Testis (tissue), 5 donors: ENCODE data around the gene NAGPA. TPM values are rescaled to one million over a fixed set of nuclear protein-coding genes. Genes with fewer than 3 reads are reported as not detected.
A peak's percentile ranks its signal among the peaks of the same experiment; 100 is the strongest.
"Not testable (repeated sequence)": the region's sequence is repeated elsewhere in the genome, so short reads cannot be mapped to it uniquely, and the experiment has no call there.

Experiments used
- DNase-seq: peaks from one replicate; pipeline ENCODE4 v3.0.0-alpha.2; 2019
- H3K27ac ChIP-seq, 2 donors: fragments of 200-600 bp; sonication (generic); one replicate each; pipeline ENCODE4 v1.5.1; 2019
- H3K27me3 ChIP-seq: fragments of 200-600 bp; sonication (generic); one replicate; pipeline ENCODE4 v1.5.1; 2019
- H3K36me3 ChIP-seq: fragments of 200-600 bp; sonication (generic); one replicate; pipeline ENCODE4 v1.5.1; 2017; ENCODE audit warnings: low read depth; ENCODE audit errors: missing control alignments
- H3K4me1 ChIP-seq: fragments of 200-600 bp; sonication (generic); one replicate; pipeline ENCODE4 v1.5.1; 2019
- H3K4me3 ChIP-seq, 2 donors: fragments of 200-600 bp; sonication (generic); one replicate each; pipeline ENCODE4 v1.5.1; 2017 to 2019
- H3K9me3 ChIP-seq: fragments of 200-600 bp; sonication (generic); one replicate; pipeline ENCODE4 v1.5.1; 2017
- CTCF ChIP-seq, 3 experiments: fragments of 450-650 bp in 2 of 3; fragments of 200-600 bp in 1 of 3; sonication (generic) in 1 of 3; IDR thresholded peaks; one replicate each; pipeline ENCODE4 v1.5.1; 2016 to 2019; ENCODE audit warnings: antibody characterized with exemption in 3 of 3, mild to moderate bottlenecking in 2 of 3, moderate library complexity in 1 of 3
- POLR2A ChIP-seq: fragments of 450-650 bp; IDR thresholded peaks from one replicate; pipeline ENCODE4 v1.6.1; 2017; ENCODE audit warnings: antibody characterized with exemption, mild to moderate bottlenecking, moderate library complexity
- WGBS, 2 donors: methylation state at CpG; one replicate each; pipeline ENCODE4 v1.1.5; 2018; 5-methylcytosine and 5-hydroxymethylcytosine counted together
- intact Hi-C: fragments of 100-400 bp; cut with DNase I; formaldehyde crosslinking; loops from one replicate; pipeline ENCODE4 v1.15.1; 2023; ENCODE audit warnings: low total_unique reads
- long read RNA-seq, 2 donors: transcript quantifications; one replicate each; lab custom pipeline, GENCODE V29; 2026
- polyA plus RNA-seq: library from polyadenylated mRNA; stranded (reverse); fragments of 350-450 nt; fragmentation: Illumina TruSeq; extraction: RNeasy Lipid Tissue Mini Kit (QIAGEN cat#74804); gene quantifications from one replicate; pipeline ENCODE4 v1.2.3, GENCODE V29; 2014; ENCODE audit warnings: low read depth, low replicate concordance; ENCODE audit not compliant: insufficient read depth
- total RNA-seq, 2 donors: library from RNA; depleted of rRNA; stranded (reverse); fragments of >200 nt; gene quantifications; one replicate each; pipeline ENCODE4 v1.2.3, GENCODE V29; 2016

NAGPA gene
- total RNA-seq (10 to 100 TPM; 38.7 to 39.0 TPM), polyA plus RNA-seq (11.4 TPM)
- long read RNA-seq, donor 1, partial matches to known transcripts: 0 of 3 reads
- long read RNA-seq, donor 1, other reads (novel, unspliced or antisense): 0 of 3 reads
- long read RNA-seq, donor 2, partial matches to known transcripts: 0 of 3 reads
- long read RNA-seq, donor 2, other reads (novel, unspliced or antisense): 0 of 3 reads

DNA sequence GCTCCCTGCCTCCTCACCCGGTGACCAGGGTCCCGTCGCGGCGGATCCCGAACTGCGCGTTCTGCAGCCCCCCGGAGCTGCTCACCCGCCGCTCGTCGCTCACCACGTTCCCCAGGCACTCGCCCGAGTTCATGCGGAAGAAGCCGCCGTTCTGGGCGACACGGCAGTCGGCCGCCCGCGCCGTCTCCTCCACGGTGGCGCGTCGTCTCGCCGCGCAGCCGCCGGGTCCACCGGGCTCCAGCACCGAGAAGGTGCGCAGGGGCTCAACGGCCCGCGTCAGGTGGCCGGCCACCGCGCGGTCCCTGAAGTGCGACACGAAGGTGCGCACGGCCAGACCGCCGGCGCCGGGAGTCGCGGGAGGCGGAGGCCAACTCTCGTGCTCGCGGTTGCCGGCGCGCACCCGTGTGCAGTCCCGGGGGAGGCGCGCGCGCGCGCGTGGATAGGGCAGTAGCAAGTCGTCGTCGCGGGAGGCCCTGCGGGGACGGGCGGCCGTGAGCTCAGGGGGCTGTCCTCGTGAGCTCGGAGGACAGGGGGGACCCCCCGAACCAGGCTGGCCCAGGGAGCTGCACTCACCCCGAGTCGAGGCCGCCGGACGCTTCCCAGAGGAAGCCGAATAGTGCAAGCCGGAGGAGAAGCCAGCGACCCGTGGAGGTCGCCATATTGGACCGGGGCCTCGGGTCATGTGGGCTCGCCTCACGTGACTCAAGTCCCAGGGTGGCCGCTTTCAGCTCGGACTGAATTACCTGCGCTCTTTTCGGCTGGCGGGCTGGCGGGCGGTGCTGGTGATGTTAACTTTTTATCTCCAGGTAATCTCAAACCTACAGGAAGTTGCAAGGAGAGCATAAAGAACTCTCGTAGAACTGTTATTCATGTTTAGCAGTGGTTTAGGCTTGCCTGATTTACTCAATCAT, at the start of gene NAGPA:
NAGPA (minus strand) TSS at position 680 of the 911 bp plus-strand sequence; CDS start at position 659, 21 bp downstream.
- Histone ChIP-seq H3K4me3 (peak within 1 kb of the TSS; percentile 85 to 86), H3K9me3 (no peaks in the 10 kb centered on the region), H3K27me3 (no peaks in the 10 kb centered on the region), H3K27ac (peak within 1 kb of the TSS; percentile 72 to 85), H3K4me1 (peaks cover 13% of the 10 kb centered on the region), H3K36me3 (no peaks in the 10 kb centered on the region)
- WGBS, 2 donors: 0% methylated on average over 19 to 82 of the region's 104 CpGs
- peak; percentile 95 for DNase-seq
- intact Hi-C loops: no loop called here
- no peak for TF ChIP-seq CTCF (IDR thresholded peaks at IDR 0.05)
- TF ChIP-seq POLR2A: no peak

DNA sequence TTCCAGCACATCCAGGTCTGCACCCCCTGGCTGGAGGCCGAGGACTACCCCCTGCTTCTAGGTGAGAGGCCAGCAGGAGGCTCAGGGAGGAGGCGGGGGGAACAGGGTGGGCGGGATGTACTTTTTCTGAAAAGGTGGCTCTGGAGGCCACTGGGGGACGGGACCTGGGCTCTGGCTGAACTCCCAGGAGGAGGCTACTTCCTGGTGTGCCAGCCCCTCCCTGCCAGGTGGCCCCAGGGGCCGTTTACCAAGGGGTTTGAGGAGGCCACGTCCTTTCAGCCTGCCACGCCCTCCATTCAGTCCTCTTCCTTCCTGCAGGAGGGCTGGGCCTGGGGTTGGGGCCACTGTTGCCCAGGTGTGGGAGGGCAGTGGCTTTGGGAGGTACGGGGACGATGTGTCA, 47.3 kb upstream of the NAGPA start:
- DNase-seq, H3K36me3 ChIP-seq, H3K4me3 ChIP-seq, H3K9me3 ChIP-seq, H3K27me3 ChIP-seq, H3K4me1 ChIP-seq, H3K27ac ChIP-seq, intact Hi-C loops: not testable (repeated sequence)
- WGBS, 2 donors: 83 to 86% methylated on average over 9 of the region's 9 CpGs

GRCh38 chr16:5080461-5080860, 46.7 kb upstream of the NAGPA start:
- H3K36me3 ChIP-seq, H3K9me3 ChIP-seq, H3K27me3 ChIP-seq, H3K27ac ChIP-seq, H3K4me3 ChIP-seq, H3K4me1 ChIP-seq, DNase-seq, intact Hi-C loops: not testable (repeated sequence)
- WGBS, 2 donors: 87 to 91% methylated on average over 7 to 12 of the region's 12 CpGs

DNA sequence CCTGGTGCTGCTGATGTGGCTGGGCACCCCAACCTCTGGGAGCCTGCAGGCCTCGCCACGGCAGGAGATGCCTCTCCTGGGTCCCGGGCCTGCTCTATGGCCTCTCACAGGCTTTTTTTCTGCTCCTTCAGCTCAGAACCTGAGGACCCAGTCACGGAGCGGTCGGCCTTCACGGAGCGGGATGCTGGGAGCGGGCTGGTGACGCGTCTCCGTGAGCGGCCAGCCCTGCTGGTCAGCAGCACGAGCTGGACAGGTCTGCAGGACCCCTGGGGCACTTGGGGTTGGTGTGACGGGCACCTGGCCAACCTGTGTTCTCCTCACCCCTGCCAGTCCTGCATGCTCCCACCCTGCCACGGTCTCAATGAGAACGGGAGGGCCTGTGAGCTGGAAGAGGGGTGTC, 44.9 kb upstream of the NAGPA start:
- H3K27ac ChIP-seq: no peak overlapping the region
- TF ChIP-seq CTCF (IDR thresholded peaks at IDR 0.05) (no peak), POLR2A (no peak)
- 78 to 93% methylated on average over 10 to 17 of the region's 17 CpGs for WGBS, 2 donors
- DNase-seq: no peak
- no peaks in the 10 kb centered on the region for H3K36me3 ChIP-seq
- H3K9me3 ChIP-seq: no peaks in the 10 kb centered on the region
- H3K27me3 ChIP-seq: no peaks in the 10 kb centered on the region
- no peaks in the 10 kb centered on the region for H3K4me1 ChIP-seq
- intact Hi-C loops: no loop called here
- no peak overlapping the region for H3K4me3 ChIP-seq

DNA sequence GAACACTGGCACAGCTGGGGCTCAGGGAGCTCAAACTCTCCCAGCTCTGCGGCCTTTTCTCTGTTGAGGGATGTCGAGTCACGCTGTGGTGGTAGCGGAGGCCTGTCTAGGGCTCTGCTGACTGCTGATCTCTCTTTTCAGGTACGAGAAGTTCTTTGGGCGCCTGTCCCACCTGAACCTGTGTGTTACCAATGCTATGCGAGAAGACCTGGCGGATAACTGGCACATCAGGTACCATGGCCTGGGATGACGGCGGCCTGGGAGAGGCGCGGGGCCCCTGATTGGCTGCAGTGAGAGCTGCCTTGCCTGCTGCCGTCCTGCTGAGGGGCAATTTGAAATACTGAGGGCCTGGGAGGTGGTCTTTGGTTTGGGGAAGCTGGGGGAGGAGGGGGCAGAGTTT, 43.6 kb upstream of the NAGPA start:
- intact Hi-C loops: no loop called here
- Histone ChIP-seq H3K4me1 (peaks cover 8% of the 10 kb centered on the region), H3K4me3 (no peak overlapping the region), H3K27me3 (no peaks in the 10 kb centered on the region), H3K36me3 (no peaks in the 10 kb centered on the region), H3K9me3 (no peaks in the 10 kb centered on the region), H3K27ac (no peak overlapping the region)
- DNase-seq: no peak
- 90 to 94% methylated on average over 9 to 13 of the region's 13 CpGs for WGBS, 2 donors
- TF ChIP-seq CTCF (IDR thresholded peaks at IDR 0.05) (no peak), POLR2A (no peak)
